Peyer's patch (tissue), 4 donors: ENCODE results near the gene PKP3. TPM values are rescaled to one million over a fixed set of nuclear protein-coding genes. Genes with fewer than 3 reads are reported as not detected.
A peak's percentile ranks its signal among the peaks of the same experiment; 100 is the strongest.

Experiments used
- DNase-seq, 3 donors: peaks; one replicate each; pipeline ENCODE4 v3.0.0-alpha.2; 2017 to 2019
- H3K27ac ChIP-seq, 4 donors: fragments of 200-600 bp; sonication (generic); one replicate each; pipeline ENCODE4 v1.5.1; 2016 to 2019
- H3K27me3 ChIP-seq, 2 donors: fragments of 200-600 bp; sonication (generic); one replicate each; pipeline ENCODE4 v1.5.1; 2019
- H3K36me3 ChIP-seq, 3 donors: fragments of 200-600 bp; sonication (generic); one replicate each; pipeline ENCODE4 v1.5.1; 2016 to 2019
- H3K4me1 ChIP-seq, 4 donors: fragments of 200-600 bp; sonication (generic); one replicate each; pipeline ENCODE4 v1.5.1; 2016 to 2019
- H3K4me3 ChIP-seq, 4 donors: fragments of 200-600 bp; sonication (generic); 1 replicate in 3 of 4; 2 replicates in 1 of 4; pipeline ENCODE4 v1.5.1; 2016 to 2019; ENCODE audit warnings: mild to moderate bottlenecking in 1 of 4
- H3K9me3 ChIP-seq, 4 donors: fragments of 200-600 bp; sonication (generic); one replicate each; pipeline ENCODE4 v1.5.1; 2016 to 2019; ENCODE audit warnings: mild to moderate bottlenecking in 1 of 4
- CTCF ChIP-seq, 6 experiments: fragments of 450-650 bp in 4 of 6; fragments of 200-600 bp in 2 of 6; sonication (generic) in 1 of 6; IDR thresholded peaks; one replicate each; pipeline ENCODE4 v1.5.1; 2017 to 2019; ENCODE audit warnings: antibody characterized with exemption in 6 of 6, mild to moderate bottlenecking in 3 of 6, moderate library complexity in 1 of 6
- POLR2A ChIP-seq, 2 donors: fragments of 450-650 bp; IDR thresholded peaks; one replicate each; pipeline ENCODE4 v1.5.1; 2017; ENCODE audit warnings: antibody characterized with exemption in 2 of 2, mild to moderate bottlenecking in 2 of 2, moderate library complexity in 2 of 2
- total RNA-seq, 4 donors: library from RNA; depleted of rRNA; stranded (reverse); fragments of >200 nt; gene quantifications; one replicate each; pipeline ENCODE4 v1.1.0, GENCODE V29; 2016

The PKP3 gene
- total RNA-seq, 4 donors from 2014 or later: 95.7 to 254 (median 202) TPM

DNA sequence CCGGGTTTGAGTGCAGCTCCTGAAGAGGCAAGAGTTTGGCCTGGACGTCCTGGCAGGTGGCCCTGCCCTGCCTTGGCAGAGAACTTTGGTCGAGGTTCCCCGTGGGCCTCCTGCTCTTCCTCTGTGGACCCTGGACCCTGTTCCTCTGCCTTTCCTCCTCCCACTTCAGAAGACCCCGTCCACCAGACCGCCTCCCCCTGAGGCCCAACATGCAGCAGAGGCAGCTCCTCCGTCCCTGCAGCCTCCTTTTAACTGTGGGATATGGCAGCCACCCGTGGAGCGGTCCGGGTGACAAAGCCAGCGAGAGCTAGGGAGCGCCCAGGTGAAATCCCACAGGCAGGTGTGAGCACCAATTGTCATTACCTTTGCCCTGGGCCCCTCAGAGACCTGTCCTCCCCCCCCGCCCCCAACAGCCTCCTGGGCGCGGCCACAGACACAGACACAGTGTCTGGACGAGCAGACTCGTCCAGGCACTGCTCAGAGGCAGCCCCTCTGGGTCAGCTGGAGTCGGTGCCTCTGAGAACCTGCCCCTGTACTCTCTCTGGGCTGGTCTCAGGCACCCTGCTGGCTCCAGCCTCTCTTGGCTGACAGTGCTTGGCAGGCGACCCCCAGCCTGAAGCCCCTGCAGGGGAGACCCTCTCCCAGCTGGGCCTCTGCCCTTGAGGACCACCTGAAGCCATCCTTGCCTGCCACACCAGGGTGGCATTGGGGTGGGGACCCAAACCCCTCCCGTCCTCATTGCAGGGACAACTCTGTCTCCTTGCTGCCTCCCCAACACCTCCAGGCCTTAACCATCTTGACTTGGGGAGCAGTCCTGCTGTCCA lies 52.0 kb downstream of the PKP3 start:
- Histone ChIP-seq H3K27me3 (no peaks in the 10 kb centered on the region), H3K27ac (peak overlapping the region in 3 of 4 donors; percentile 91 to 97 (median 96)), H3K4me1 (peaks cover 0 to 50% (median 10%) of the 10 kb centered on the region in 4 donors), H3K4me3 (peak overlapping the region in 2 of 4 donors; percentile 34), H3K9me3 (no peaks in the 10 kb centered on the region), H3K36me3 (no peaks in the 10 kb centered on the region)
- TF ChIP-seq POLR2A (IDR thresholded peaks at IDR 0.05): peak; percentile 84 to 86
- no peak for TF ChIP-seq CTCF (IDR thresholded peaks at IDR 0.05)
- DNase-seq: peak in 2 of 3 donors; percentile 86 to 87

- Histone ChIP-seq H3K9me3 (no peaks in the 10 kb centered on the region), H3K4me1 (peaks cover 0 to 56% (median 10%) of the 10 kb centered on the region in 4 donors), H3K27me3 (no peaks in the 10 kb centered on the region), H3K27ac (peak overlapping the region in 3 of 4 donors; percentile 91 to 97 (median 96)), H3K36me3 (no peaks in the 10 kb centered on the region), H3K4me3 (peak overlapping the region in 2 of 4 donors; percentile 34)
- no peak for TF ChIP-seq CTCF (IDR thresholded peaks at IDR 0.05)
- TF ChIP-seq POLR2A (IDR thresholded peaks at IDR 0.05): peak; percentile 49 to 69
- peak in 2 of 3 donors; percentile 81 to 84 for DNase-seq
Observed at GRCh38 chr11:446891-447290, 52.9 kb downstream of the PKP3 start.

GRCh38 chr11:447923-448731 lies 54.1 kb downstream of the PKP3 start:
- peak; percentile 74 to 98 (median 88) for TF ChIP-seq CTCF (IDR thresholded peaks at IDR 0.05)
- peak; percentile 70 to 78 for TF ChIP-seq POLR2A (IDR thresholded peaks at IDR 0.05)
- Histone ChIP-seq H3K4me1 (peaks cover 0 to 46% (median 10%) of the 10 kb centered on the region in 4 donors), H3K36me3 (peaks cover 0 to 4% (median 0%) of the 10 kb centered on the region in 3 donors), H3K9me3 (no peaks in the 10 kb centered on the region), H3K4me3 (peak overlapping the region; percentile 50 to 64 (median 60)), H3K27me3 (no peaks in the 10 kb centered on the region), H3K27ac (peak overlapping the region; percentile 91 to 97 (median 94))
- DNase-seq: peak; percentile 98 to 99 (median 99)

DNA sequence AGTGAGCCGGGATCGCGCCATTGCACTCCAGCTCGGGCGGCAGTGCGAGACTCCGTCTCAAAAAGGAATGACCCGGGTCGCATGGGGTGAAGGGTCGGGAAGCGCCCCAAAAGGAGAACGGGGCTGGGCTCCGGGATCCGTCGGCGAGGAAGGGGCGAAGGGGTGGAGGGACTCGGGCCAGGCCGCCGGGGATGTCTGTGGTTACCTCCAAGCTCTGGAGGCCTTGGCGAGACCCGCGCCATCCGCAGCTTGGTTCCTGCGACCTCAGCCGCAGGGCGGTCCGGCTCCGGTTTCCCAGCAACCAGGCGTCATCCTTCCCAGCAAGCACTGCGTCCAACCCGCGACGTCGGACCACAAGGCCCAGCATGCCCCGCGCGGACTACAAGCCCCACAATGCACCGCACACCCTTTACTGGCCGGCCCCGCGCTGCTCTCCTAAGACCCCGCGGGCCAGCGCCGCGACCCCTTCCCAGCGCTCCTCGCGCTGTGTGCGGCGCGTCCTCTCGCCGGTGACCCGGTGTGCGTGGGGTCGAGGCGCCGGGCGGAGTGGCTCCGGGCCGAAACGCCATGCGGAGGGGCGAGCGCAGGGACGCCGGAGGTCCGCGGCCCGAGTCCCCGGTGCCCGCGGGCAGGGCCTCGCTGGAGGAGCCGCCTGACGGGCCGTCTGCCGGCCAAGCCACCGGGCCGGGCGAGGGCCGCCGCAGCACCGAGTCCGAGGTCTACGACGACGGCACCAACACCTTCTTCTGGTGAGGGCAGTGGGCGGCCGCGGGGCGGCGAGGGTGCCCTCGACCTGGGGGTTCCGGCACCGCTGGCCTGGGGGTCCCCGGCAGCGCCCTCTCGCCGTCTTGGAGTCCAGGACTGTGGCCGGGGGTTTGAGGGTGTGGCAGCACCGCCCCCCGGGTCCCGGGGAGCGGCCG lies 56.1 kb downstream of the PKP3 start, which contains the start of gene PTDSS2:
PTDSS2 (plus strand) TSS at position 391 of the 920 bp plus-strand sequence; CDS start at position 568, 177 bp downstream.
- peak in 1 of 6 experiments; percentile 27 for TF ChIP-seq CTCF (IDR thresholded peaks at IDR 0.05)
- TF ChIP-seq POLR2A (IDR thresholded peaks at IDR 0.05): peak; percentile 44 to 58
- Histone ChIP-seq H3K36me3 (peaks cover 0 to 15% (median 0%) of the 10 kb centered on the region in 3 donors), H3K9me3 (no peaks in the 10 kb centered on the region), H3K4me1 (peaks cover 0 to 34% (median 10%) of the 10 kb centered on the region in 4 donors), H3K27ac (peak within 1 kb of the TSS; percentile 90 to 97 (median 93)), H3K27me3 (no peaks in the 10 kb centered on the region), H3K4me3 (peak within 1 kb of the TSS; percentile 80 to 99 (median 93))
- peak; percentile 96 to 98 (median 97) for DNase-seq
